ENCODE results near the gene CLCN7. TPM values are rescaled to one million over a fixed set of nuclear protein-coding genes. Genes with fewer than 3 reads are reported as not detected.

Gene CLCN7
- total RNA-seq, 1 experiment from 2014 or later, result 115 TPM

- Histone ChIP-seq H3K4me3 (no peak overlapping the region), H3K9me3 (no peaks in the 10 kb centered on the region), H3K36me3 (peaks cover 9% of the 10 kb centered on the region; the same call in 1 of the 2 replicates), H3K27me3 (no peaks in the 10 kb centered on the region)
- no peak for DNase-seq
Observed at GRCh38 chr16:1458336-1458976, 16.4 kb downstream of the CLCN7 start.

- peaks cover 6% of the 10 kb centered on the region; the same call in 1 of the 2 replicates for H3K36me3 ChIP-seq
- DNase-seq, result no peak
- no peak overlapping the region for H3K4me3 ChIP-seq
- H3K9me3 ChIP-seq, result no peaks in the 10 kb centered on the region
- H3K27me3 ChIP-seq, result no peaks in the 10 kb centered on the region
Observed at GRCh38 chr16:1457489-1458245, 17.2 kb downstream of the CLCN7 start.

- H3K9me3 ChIP-seq, result no peaks in the 10 kb centered on the region
- H3K27me3 ChIP-seq, result no peaks in the 10 kb centered on the region
- H3K36me3 ChIP-seq, result peaks cover 5% of the 10 kb centered on the region; the same call in 1 of the 2 replicates
- DNase-seq, result no peak
- H3K4me3 ChIP-seq, result no peak overlapping the region
Observed at GRCh38 chr16:1456951-1457350, 17.9 kb downstream of the CLCN7 start.

DNA sequence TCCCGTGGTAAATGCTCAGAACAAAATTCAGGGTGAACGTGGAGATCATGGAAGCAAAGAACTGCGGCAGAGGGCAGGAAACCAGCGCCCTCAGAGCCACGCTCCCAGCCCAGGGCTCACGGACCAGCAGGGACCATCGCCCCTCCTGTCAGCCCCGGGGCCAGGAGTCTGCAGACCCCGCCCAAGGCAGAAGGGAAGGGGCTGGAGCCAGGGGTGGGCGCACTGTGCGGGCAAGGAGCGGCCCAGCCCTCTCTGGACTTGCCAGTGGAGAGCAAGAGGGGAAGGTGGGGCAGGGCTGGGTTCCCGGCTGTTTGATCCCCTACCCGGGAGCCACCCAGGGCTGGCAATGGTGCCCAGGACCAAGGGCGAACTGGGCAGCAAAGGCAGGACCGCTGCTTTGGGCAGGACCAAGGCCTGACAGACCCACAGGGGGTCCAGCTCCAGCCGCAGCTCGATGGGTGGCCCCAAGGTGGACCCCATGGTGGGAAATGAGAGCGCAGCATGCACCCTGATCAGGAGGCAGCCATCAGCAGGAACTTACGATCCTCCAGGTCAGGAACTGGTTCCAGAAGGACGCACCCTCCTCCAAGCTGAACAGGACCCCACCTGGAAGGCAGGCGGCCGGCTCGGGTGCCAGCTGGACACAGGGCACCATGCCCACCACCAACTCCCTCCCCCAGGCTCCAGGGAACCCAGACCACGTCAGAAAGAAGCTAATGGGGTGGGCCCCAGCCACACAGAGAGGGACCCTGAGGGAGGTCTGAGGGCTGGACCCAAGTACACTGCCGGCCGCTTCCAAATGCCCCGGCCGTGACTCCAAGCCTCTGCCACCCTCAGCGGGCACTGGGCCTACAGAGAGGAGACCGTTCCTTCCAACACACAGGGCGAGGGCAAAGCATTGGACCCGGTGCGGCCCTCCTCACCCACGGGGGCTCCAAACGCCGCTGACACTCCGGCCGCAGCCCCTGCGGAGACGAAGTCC lies 19.3 kb downstream of the CLCN7 start:
- H3K36me3 ChIP-seq, result peaks cover 5% of the 10 kb centered on the region; the same call in 1 of the 2 replicates
- no peaks in the 10 kb centered on the region for H3K9me3 ChIP-seq
- no peak for DNase-seq
- no peak overlapping the region for H3K4me3 ChIP-seq
- no peaks in the 10 kb centered on the region for H3K27me3 ChIP-seq

GRCh38 chr16:1454561-1454960 lies 20.3 kb downstream of the CLCN7 start:
- H3K9me3 ChIP-seq, result no peaks in the 10 kb centered on the region
- no peak overlapping the region for H3K4me3 ChIP-seq
- H3K27me3 ChIP-seq, result no peaks in the 10 kb centered on the region
- peaks cover 5% of the 10 kb centered on the region; the same call in 1 of the 2 replicates for H3K36me3 ChIP-seq
- no peak for DNase-seq

DNA sequence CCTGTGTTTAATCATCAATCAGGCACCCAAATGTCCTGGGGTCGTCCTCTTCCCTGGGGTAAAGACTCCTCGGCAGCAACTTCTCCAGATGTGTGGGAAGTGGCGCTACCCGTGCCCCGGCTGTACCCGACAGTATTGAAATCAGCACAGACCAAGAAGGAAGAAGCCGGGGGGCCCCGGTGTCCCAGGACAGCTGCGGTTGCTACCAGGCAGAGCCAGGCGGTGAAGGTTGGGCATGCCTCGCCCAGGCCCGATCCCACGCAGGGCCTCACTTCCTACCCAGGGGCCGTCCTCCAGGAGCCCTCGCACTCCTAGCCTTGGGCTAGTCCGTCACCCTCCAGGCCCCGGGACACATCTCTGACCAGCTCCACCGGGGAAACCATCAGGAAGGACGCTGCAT lies 21.5 kb downstream of the CLCN7 start:
- Histone ChIP-seq H3K36me3 (peaks cover 5% of the 10 kb centered on the region; the same call in 1 of the 2 replicates), H3K4me3 (no peak overlapping the region), H3K9me3 (no peaks in the 10 kb centered on the region), H3K27me3 (no peaks in the 10 kb centered on the region)
- no peak for DNase-seq

- peaks cover 5% of the 10 kb centered on the region; the same call in 1 of the 2 replicates for H3K36me3 ChIP-seq
- no peak for DNase-seq
- H3K9me3 ChIP-seq, result no peaks in the 10 kb centered on the region
- no peaks in the 10 kb centered on the region for H3K27me3 ChIP-seq
- H3K4me3 ChIP-seq, result no peak overlapping the region
Observed at GRCh38 chr16:1452530-1452929, 22.3 kb downstream of the CLCN7 start.

GRCh38 chr16:1451702-1452392 lies 23.0 kb downstream of the CLCN7 start:
- Histone ChIP-seq H3K27me3 (no peaks in the 10 kb centered on the region), H3K4me3 (no peak overlapping the region), H3K9me3 (no peaks in the 10 kb centered on the region), H3K36me3 (peaks cover 5% of the 10 kb centered on the region; the same call in 1 of the 2 replicates)
- no peak for DNase-seq

DNA sequence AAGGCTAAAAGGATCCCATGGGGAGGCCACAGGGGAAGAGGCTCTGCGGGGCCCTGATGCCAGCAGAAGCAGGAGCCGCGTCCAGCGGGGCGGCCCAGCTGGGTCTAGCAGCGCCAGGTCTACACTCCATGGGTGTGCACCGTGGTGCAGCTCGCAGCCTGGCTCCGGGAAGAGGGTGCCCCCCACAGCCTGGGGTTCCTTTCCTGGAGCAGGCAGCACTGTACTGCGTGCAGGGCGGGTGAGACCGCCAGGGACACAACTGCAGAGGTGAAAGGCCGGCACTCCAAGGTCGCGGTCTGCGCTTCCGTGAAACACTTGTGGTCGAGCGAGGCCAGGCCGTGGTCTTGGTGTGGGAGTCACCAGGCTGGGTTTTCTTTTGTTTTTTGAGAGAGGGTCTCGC lies 24.0 kb downstream of the CLCN7 start:
- H3K4me3 ChIP-seq, result no peak overlapping the region
- H3K36me3 ChIP-seq, result peaks cover 5% of the 10 kb centered on the region; the same call in 1 of the 2 replicates
- no peaks in the 10 kb centered on the region for H3K27me3 ChIP-seq
- no peak for DNase-seq
- no peaks in the 10 kb centered on the region for H3K9me3 ChIP-seq

- DNase-seq, result no peak
- no peaks in the 10 kb centered on the region for H3K27me3 ChIP-seq
- H3K9me3 ChIP-seq, result no peaks in the 10 kb centered on the region
- no peak overlapping the region for H3K4me3 ChIP-seq
- H3K36me3 ChIP-seq, result peaks cover 5% of the 10 kb centered on the region; the same call in 1 of the 2 replicates
Observed at GRCh38 chr16:1450218-1450617, 24.6 kb downstream of the CLCN7 start.

DNA sequence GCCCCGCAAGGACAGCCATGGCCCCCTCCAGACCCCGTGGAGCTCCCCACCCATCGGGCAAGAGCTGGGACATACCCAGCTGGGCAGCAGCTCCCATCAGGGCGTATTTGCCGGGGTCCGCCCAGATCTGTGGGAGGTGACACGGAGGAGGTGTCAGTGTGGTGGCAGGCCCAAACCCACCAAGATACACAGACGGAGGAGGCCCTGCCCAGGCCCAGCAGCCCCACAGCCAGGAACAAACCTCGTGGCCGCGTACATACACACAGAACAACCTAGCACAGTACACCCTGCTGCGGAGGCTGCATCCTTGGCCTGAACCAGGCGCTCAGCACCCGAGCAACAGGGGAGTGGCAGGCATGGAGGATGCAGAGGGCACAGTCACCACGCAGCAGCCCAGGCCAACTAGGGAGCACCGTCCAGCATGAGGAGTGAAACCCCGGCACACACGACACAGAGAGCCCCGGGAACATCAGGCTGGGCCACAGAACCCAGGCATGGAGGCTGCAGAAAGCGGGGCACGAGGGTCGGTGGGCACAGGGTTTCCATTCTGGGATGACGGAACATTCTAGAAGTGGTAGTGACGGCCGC lies 25.5 kb downstream of the CLCN7 start:
- no peaks in the 10 kb centered on the region for H3K27me3 ChIP-seq
- peaks cover 5% of the 10 kb centered on the region; the same call in 1 of the 2 replicates for H3K36me3 ChIP-seq
- no peaks in the 10 kb centered on the region for H3K9me3 ChIP-seq
- H3K4me3 ChIP-seq, result no peak overlapping the region
- no peak for DNase-seq

- DNase-seq, result no peak
- Histone ChIP-seq H3K27me3 (no peaks in the 10 kb centered on the region), H3K4me3 (no peak overlapping the region), H3K9me3 (no peaks in the 10 kb centered on the region), H3K36me3 (peaks cover 3% of the 10 kb centered on the region; the same call in 1 of the 2 replicates)
Observed at GRCh38 chr16:1448536-1449116, 26.2 kb downstream of the CLCN7 start.

DNA sequence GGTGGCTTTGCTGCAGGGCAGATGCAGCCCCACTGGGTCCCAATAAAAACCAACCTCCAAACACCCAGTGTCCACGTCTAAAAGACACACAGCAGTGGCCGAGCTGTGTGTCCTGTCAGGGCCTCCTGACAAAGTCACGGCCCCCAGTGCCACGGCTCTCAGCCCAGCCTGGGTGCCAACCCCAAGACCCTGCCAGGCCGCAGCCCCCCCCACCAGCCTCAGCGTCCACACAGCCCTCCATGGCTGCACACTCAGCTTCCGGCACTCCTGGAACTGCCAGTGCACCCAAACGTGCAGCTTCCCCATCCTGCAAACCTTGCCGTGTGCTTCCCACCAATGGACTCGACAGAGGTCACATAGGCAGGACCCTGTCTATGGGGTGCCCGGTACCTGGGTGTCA lies 26.9 kb downstream of the CLCN7 start:
- Histone ChIP-seq H3K9me3 (no peaks in the 10 kb centered on the region), H3K27me3 (no peaks in the 10 kb centered on the region), H3K4me3 (no peak overlapping the region), H3K36me3 (no peaks in the 10 kb centered on the region; the same call in 1 of the 2 replicates)
- no peak for DNase-seq

DNA sequence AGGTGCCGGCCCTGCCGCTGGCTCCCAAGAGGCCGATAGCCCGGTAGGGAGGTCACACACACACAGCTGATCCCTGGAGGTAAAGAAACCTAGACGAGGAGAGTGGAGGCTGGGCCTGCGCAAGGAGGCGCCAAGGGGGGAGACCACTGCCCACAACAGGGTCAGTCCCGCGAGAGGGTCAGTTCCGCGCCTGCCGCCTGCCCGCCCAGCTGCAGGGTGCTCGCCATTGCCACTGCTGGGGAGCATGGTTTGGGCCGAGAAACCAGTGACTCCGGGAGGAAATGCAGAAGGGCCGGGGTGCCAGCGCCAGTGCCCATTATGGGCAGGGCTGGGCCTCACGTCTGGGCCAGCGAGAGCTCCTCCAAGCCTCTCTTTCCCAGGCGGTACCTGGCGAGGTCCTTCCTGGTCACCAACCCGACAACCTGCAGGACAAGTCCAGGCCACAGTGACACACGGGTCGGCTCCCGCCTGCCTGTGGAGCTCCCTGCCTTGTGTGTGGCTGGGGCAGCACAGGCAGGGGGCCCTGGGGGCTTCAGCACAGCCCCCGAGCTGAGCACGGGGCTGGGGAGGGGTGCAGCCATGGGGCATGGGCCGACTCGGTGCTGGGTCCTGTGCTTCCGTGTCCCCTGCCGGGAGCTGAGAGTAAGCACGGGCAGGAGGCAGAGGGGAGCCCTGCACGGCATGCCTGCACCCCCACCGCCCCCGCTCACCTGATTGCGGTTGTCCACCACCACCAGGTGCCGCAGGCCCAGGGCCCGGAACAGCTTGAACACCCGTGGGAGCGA lies 28.3 kb downstream of the CLCN7 start:
- Histone ChIP-seq H3K36me3 (no peaks in the 10 kb centered on the region; the same call in 1 of the 2 replicates), H3K9me3 (no peaks in the 10 kb centered on the region), H3K4me3 (no peak overlapping the region), H3K27me3 (no peaks in the 10 kb centered on the region)
- no peak for DNase-seq

Data from MG63 (cell line).